Measurements from ENCODE around the gene MYBBP1A. TPM values are rescaled to one million over a fixed set of nuclear protein-coding genes. Genes with fewer than 3 reads are reported as not detected.

MYBBP1A gene
- total and polyA plus RNA-seq, 2 experiments from 2014 or later: 42.4 to 56.4 TPM

DNA sequence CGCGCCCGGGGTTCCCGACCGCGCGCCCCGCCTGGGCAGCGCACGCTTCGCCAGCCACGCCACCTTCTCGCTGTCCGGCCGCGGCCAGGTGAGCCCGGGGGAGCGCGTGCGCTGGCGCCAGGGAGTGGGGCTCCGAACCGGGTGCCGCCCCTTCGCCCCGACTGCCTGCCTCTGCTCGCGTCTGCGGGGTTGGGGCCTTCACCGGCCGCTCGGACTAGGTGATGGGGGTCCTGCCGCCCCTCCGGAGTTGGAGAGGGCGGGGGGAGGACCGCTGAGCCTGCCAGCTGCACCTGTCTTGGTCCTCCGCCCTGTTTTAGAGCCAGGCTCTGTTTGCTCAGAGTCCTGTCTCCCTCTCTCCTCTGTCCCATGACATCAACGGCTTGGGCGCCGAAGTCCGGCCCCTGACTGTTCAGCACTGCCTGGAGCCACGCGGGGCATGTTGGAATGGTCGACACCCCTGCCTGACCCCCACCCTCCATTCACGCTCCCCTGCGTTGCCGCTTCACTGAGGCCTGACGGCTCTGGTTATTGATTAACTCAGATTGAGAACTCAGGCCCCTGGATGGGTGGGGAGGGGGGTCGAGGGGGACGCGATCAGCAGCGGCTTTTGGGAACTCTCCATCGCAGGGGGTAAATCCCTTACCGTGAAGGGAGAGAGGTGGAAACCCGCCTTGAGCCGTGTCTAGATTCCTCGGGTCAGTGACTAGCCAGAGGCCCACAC lies 29.9 kb upstream of the MYBBP1A start:
- 37 to 63% methylated on average over 26 to 37 of the region's 57 CpGs for WGBS, 2 experiments (ENCODE audit: low coverage in 1 of 2, low lambda C conversion rate in 2 of 2, missing lambda C conversion rate in 2 of 2)
- no peak overlapping the region for H3K4me2 ChIP-seq (ENCODE audit: unreplicated experiment)
- H3K9me3 ChIP-seq (ENCODE audit: low read depth): no peaks in the 10 kb centered on the region
- H3K79me2 ChIP-seq (ENCODE audit: insufficient read depth): no peaks in the 10 kb centered on the region
- H3K9ac ChIP-seq: no peak overlapping the region
- no peaks in the 10 kb centered on the region for H3F3A ChIP-seq (ENCODE audit: insufficient read depth)
- no peaks in the 10 kb centered on the region for H3K36me3 ChIP-seq (ENCODE audit: low read depth)
- no peak for DNase-seq
- H3K9me2 ChIP-seq (ENCODE audit: insufficient read depth): no peaks in the 10 kb centered on the region
- TF ChIP-seq EZH2 (IDR thresholded peaks at IDR 0.05; ENCODE audit: insufficient read depth, poor library complexity, severe bottlenecking): no peak
- TF ChIP-seq EZH2phosphoT487 (IDR thresholded peaks at IDR 0.05; ENCODE audit: insufficient read depth, low read depth): no peak
- H2AFZ ChIP-seq: no peak overlapping the region
- no peak overlapping the region for H3K4me3 ChIP-seq
- H3K4me1 ChIP-seq (ENCODE audit: insufficient read depth): no peaks in the 10 kb centered on the region
- in situ Hi-C loops (cut with MboI): no loop called here
- H3K27me3 ChIP-seq (replicated peaks; ENCODE audit: insufficient read depth): peaks cover 42% of the 10 kb centered on the region
- no peaks in the 10 kb centered on the region for H4K20me1 ChIP-seq (ENCODE audit: insufficient read depth)
- H3K27ac ChIP-seq: no peak overlapping the region

DNA sequence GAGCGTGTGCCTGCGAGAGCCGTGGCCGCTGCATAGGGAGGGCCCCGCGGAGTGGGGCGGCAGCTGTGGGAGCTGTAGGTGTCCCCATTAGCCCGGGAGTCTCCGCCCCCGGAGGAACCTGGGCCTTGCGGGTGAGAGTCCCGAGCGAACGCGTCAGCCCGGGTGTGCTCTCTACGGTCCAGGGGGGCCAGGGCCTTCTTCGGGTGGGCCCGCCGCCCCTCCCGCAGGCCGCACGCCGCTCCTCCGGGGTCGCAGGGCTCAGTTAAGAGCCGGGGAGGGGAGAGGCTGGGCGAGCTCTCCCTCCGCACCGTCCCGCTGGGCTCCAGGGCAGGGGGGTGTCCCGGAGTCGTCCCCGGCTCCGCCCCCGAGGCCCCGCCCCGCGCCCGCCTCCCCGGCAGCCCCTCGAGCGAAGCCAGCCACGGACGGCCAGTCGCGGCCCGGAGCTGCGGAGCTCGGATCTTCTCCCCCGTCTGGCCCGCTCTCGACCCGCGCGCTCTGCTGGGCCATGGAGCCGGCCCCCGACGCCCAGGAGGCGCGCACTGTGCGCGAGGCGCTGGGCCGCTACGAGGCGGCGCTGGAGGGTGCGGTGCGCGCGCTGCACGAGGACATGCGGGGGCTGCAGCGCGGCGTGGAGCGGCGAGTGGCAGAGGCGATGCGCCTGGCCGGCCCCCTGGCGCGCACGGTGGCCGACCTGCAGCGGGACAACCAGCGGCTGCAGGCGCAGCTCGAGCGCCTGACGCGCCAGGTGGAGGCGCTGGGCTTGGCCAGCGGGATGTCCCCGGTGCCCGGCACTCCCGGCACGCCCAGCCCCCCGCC lies 29.1 kb upstream of the MYBBP1A start, which contains the start of gene SMTNL2:
Gene SMTNL2 (plus strand): TSS at position 429 of the 816 bp plus-strand sequence. CDS start 77 bp downstream, at position 506.
- H3K9me3 ChIP-seq (ENCODE audit: low read depth): no peaks in the 10 kb centered on the region
- WGBS, 2 experiments (ENCODE audit: low coverage in 1 of 2, low lambda C conversion rate in 2 of 2, missing lambda C conversion rate in 2 of 2): 3% methylated on average over 55 to 77 of the region's 100 CpGs
- H3K4me2 ChIP-seq (ENCODE audit: unreplicated experiment): no peak within 1 kb of the TSS
- no peaks in the 10 kb centered on the region for H3K9me2 ChIP-seq (ENCODE audit: insufficient read depth)
- peak; percentile 70 for TF ChIP-seq EZH2 (IDR thresholded peaks at IDR 0.05; ENCODE audit: insufficient read depth, poor library complexity, severe bottlenecking)
- TF ChIP-seq EZH2phosphoT487 (IDR thresholded peaks at IDR 0.05; ENCODE audit: insufficient read depth, low read depth): no peak
- H4K20me1 ChIP-seq (ENCODE audit: insufficient read depth): no peaks in the 10 kb centered on the region
- in situ Hi-C loops (cut with MboI): no loop called here
- no peaks in the 10 kb centered on the region for H3K36me3 ChIP-seq (ENCODE audit: low read depth)
- H3K27me3 ChIP-seq (replicated peaks; ENCODE audit: insufficient read depth): peaks cover 42% of the 10 kb centered on the region
- DNase-seq: peak; percentile 27
- no peaks in the 10 kb centered on the region for H3F3A ChIP-seq (ENCODE audit: insufficient read depth)
- H3K4me3 ChIP-seq: 0 out of 2 replicates have a peak within 1 kb of the TSS, but pooled peaks have one; percentile 29
- no peak within 1 kb of the TSS for H3K27ac ChIP-seq
- H3K79me2 ChIP-seq (ENCODE audit: insufficient read depth): no peaks in the 10 kb centered on the region
- H3K9ac ChIP-seq: no peak within 1 kb of the TSS
- no peaks in the 10 kb centered on the region for H3K4me1 ChIP-seq (ENCODE audit: insufficient read depth)
- no peak within 1 kb of the TSS for H2AFZ ChIP-seq

DNA sequence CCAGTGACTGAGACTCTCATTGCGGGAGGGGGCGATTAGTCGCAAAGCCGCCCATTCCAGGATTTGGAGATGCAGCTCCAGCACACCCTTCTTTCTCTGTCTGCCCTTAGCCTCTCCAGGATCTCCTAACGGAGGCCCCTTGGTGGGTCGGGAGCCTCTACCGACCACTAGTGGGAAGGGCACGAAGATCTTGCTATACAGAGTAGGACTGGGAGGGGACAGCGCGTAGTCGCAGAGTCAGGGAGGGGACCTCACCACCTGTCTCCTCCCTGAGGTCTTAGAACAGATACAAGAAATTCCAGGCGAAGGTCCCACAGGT lies 28.6 kb upstream of the MYBBP1A start:
- H3K9ac ChIP-seq: no peak overlapping the region

DNA sequence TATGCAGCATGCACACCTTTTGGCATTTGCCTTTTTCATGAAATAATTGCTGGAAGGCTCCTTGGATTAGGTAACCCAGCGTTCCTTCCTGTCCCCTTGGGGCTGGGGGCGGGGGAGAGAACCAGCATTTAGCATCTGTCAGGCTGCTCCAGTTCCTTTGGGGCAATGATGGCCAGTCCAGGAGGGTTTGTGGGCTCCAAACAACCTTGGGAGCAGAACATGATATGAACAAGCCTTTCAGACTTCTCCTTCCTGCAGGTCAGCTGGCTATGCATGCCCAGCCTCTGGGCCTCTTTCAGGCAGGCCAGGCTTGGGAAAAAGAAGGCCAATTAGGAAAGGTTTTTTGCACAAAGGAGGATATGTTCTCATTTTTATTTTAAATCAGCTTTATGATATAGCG lies 28.0 kb upstream of the MYBBP1A start:
- no peak for DNase-seq
- H3K4me3 ChIP-seq: no peak overlapping the region
- H3K4me1 ChIP-seq (ENCODE audit: insufficient read depth): no peaks in the 10 kb centered on the region
- no peak overlapping the region for H2AFZ ChIP-seq
- WGBS, 2 experiments (ENCODE audit: low coverage in 1 of 2, low lambda C conversion rate in 2 of 2, missing lambda C conversion rate in 2 of 2): 49 to 70% methylated on average over 3 of the region's 3 CpGs
- H3K27ac ChIP-seq: no peak overlapping the region
- H3F3A ChIP-seq (ENCODE audit: insufficient read depth): no peaks in the 10 kb centered on the region
- H4K20me1 ChIP-seq (ENCODE audit: insufficient read depth): no peaks in the 10 kb centered on the region
- H3K9ac ChIP-seq: no peak overlapping the region
- no peaks in the 10 kb centered on the region for H3K9me3 ChIP-seq (ENCODE audit: low read depth)
- H3K9me2 ChIP-seq (ENCODE audit: insufficient read depth): no peaks in the 10 kb centered on the region
- H3K36me3 ChIP-seq (ENCODE audit: low read depth): no peaks in the 10 kb centered on the region
- in situ Hi-C loops (cut with MboI): no loop called here
- no peaks in the 10 kb centered on the region for H3K79me2 ChIP-seq (ENCODE audit: insufficient read depth)
- peaks cover 42% of the 10 kb centered on the region for H3K27me3 ChIP-seq (replicated peaks; ENCODE audit: insufficient read depth)
- no peak overlapping the region for H3K4me2 ChIP-seq (ENCODE audit: unreplicated experiment)
- TF ChIP-seq EZH2 (IDR thresholded peaks at IDR 0.05; ENCODE audit: insufficient read depth, poor library complexity, severe bottlenecking): no peak
- TF ChIP-seq EZH2phosphoT487 (IDR thresholded peaks at IDR 0.05; ENCODE audit: insufficient read depth, low read depth): no peak

More for the DNA sequence above, 28.6 kb upstream of the MYBBP1A start:
- Histone ChIP-seq H3K4me2 (ENCODE audit: unreplicated experiment) (no peak overlapping the region), H3K4me1 (ENCODE audit: insufficient read depth) (no peaks in the 10 kb centered on the region), H3F3A (ENCODE audit: insufficient read depth) (no peaks in the 10 kb centered on the region), H2AFZ (no peak overlapping the region), H3K9me2 (ENCODE audit: insufficient read depth) (no peaks in the 10 kb centered on the region), H3K27ac (no peak overlapping the region), H3K27me3 (replicated peaks; ENCODE audit: insufficient read depth) (peaks cover 42% of the 10 kb centered on the region), H4K20me1 (ENCODE audit: insufficient read depth) (no peaks in the 10 kb centered on the region), H3K36me3 (ENCODE audit: low read depth) (no peaks in the 10 kb centered on the region), H3K9me3 (ENCODE audit: low read depth) (no peaks in the 10 kb centered on the region), H3K4me3 (no peak overlapping the region), H3K79me2 (ENCODE audit: insufficient read depth) (no peaks in the 10 kb centered on the region)
- WGBS, 2 experiments (ENCODE audit: low coverage in 1 of 2, low lambda C conversion rate in 2 of 2, missing lambda C conversion rate in 2 of 2): 19 to 28% methylated on average over 12 of the region's 12 CpGs
- in situ Hi-C loops (cut with MboI): no loop called here
- DNase-seq: peak; percentile 30
- TF ChIP-seq EZH2 (IDR thresholded peaks at IDR 0.05; ENCODE audit: insufficient read depth, poor library complexity, severe bottlenecking) (peak; percentile 84), EZH2phosphoT487 (IDR thresholded peaks at IDR 0.05; ENCODE audit: insufficient read depth, low read depth) (no peak)

All from GM23248 (cell line).